A549 (cell line): ENCODE data around the gene KCNQ1. TPM values are rescaled to one million over a fixed set of nuclear protein-coding genes. Genes with fewer than 3 reads are reported as not detected.

Source experiments
- ATAC-seq, 2 experiments: fragments of 200-7000 bp in 1 of 2; fragments of >200 bp in 1 of 2; cut with Nextera tagmentation in 1 of 2; cut with Tn5 transposase in 1 of 2; 3 replicates each; pipeline versions ENCODE4 v1.8.0 to v1.9.1; 2018 to 2020; ENCODE audit warnings: mild to moderate bottlenecking in 1 of 2, moderate library complexity in 1 of 2
- CTCF ChIA-PET: fragments of 300-600 bp; sonication (Branson Sonifier 250); formaldehyde crosslinking; extraction: SDS; loops from one replicate; lab custom pipeline; 2021; ENCODE audit warnings: antibody characterized with exemption, inconsistent platforms; lab: Yijun Ruan, JAX
- POLR2A ChIA-PET: fragments of 350-600 bp; formaldehyde crosslinking; extraction: SDS; loops from one replicate; lab custom pipeline; 2021; ENCODE audit warnings: antibody characterized with exemption, inconsistent platforms; lab: Yijun Ruan, JAX
- DNase-seq, 2 experiments: peaks; one replicate each; pipeline versions ENCODE4 v3.0.0 to v3.0.0-alpha.2; 2011 to 2016; ENCODE audit warnings: low read depth in 1 of 2, low spot score in 1 of 2
- FAIRE-seq: peaks from 2 replicates; lab custom pipeline; 2011; peaks lifted over from hg19 to GRCh38; lab: Jason Lieb, UNC
- H3K27ac ChIP-seq, 2 experiments: fragments of >200 bp; sonication (Bioruptor Twin); formaldehyde crosslinking; 3 replicates each; pipeline ENCODE4 v1.5.1; 2016 to 2017
- H3K4me1 ChIP-seq: fragments of >200 bp; sonication (Bioruptor Twin); formaldehyde crosslinking; 3 replicates; pipeline ENCODE4 v1.6.1; 2016
- H3K4me2 ChIP-seq: fragments of >200 bp; sonication (Bioruptor Twin); formaldehyde crosslinking; 3 replicates; pipeline ENCODE4 v1.6.1; 2016
- H3K4me3 ChIP-seq: fragments of >200 bp; sonication (Bioruptor Twin); formaldehyde crosslinking; 3 replicates; pipeline ENCODE4 v1.5.1; 2016
- H3K9me3 ChIP-seq: fragments of >200 bp; sonication (Bioruptor Twin); formaldehyde crosslinking; 3 replicates; pipeline ENCODE4 v1.6.1; 2016
- CBX8 ChIP-seq: fragments of 200-600 bp; sonication (generic); IDR thresholded peaks from 2 replicates; pipeline ENCODE4 v1.6.1; 2016
- EHMT2 ChIP-seq: fragments of 200-600 bp; sonication (generic); IDR thresholded peaks from 2 replicates; pipeline ENCODE4 v1.6.1; 2016; ENCODE audit warnings: antibody characterized with exemption, low read depth, mild to moderate bottlenecking, moderate library complexity
- EP300 ChIP-seq, 2 experiments: fragments of >200 bp; sonication (Bioruptor Twin); formaldehyde crosslinking; IDR thresholded peaks; 2 replicates in 1 of 2; 3 replicates in 1 of 2; pipeline ENCODE4 v1.6.1; 2016 to 2017
- ESRRA ChIP-seq: fragments of 150-350 bp; IDR thresholded peaks from 2 replicates; pipeline ENCODE4 v1.6.1; 2014; ENCODE audit warnings: mild to moderate bottlenecking, low read length, borderline replicate concordance
- FOSL2 ChIP-seq, 2 experiments: fragments of 450-650 bp in 1 of 2; fragments of >200 bp in 1 of 2; sonication (Bioruptor Twin) in 1 of 2; formaldehyde crosslinking; IDR thresholded peaks; 2 replicates each; pipeline versions ENCODE4 v1.5.0 to v1.6.1; 2016 to 2020; ENCODE audit warnings: mild to moderate bottlenecking in 1 of 2, moderate library complexity in 1 of 2
- FOXS1 ChIP-seq: fragments of 250-450 bp; sonication (Bioruptor Pico); IDR thresholded peaks from 2 replicates; pipeline ENCODE4 v1.5.0; 2020; ENCODE audit warnings: mild to moderate bottlenecking, moderate library complexity
- GATA3 ChIP-seq: IDR thresholded peaks from 2 replicates; pipeline ENCODE4 v1.6.1; 2012; ENCODE audit warnings: borderline replicate concordance
- HOXB13 ChIP-seq: fragments of 250-450 bp; sonication (Bioruptor Pico); IDR thresholded peaks from 2 replicates; pipeline ENCODE4 v1.5.0; 2020; ENCODE audit warnings: low read depth, mild to moderate bottlenecking, moderate library complexity
- HOXB5 ChIP-seq: fragments of 250-450 bp; sonication (Bioruptor Pico); IDR thresholded peaks from 2 replicates; pipeline ENCODE4 v1.5.0; 2020; ENCODE audit warnings: mild to moderate bottlenecking, moderate library complexity
- JUNB ChIP-seq: fragments of >200 bp; sonication (Bioruptor Twin); formaldehyde crosslinking; IDR thresholded peaks from 2 replicates; pipeline ENCODE4 v1.6.1; 2016
- MAZ ChIP-seq: fragments of 150-350 bp; IDR thresholded peaks from 2 replicates; pipeline ENCODE4 v1.6.1; 2014; ENCODE audit warnings: antibody characterized with exemption, low read depth, low read length, borderline replicate concordance
- MYC ChIP-seq: IDR thresholded peaks from 2 replicates; pipeline ENCODE4 v1.6.1; 2012; ENCODE audit warnings: mild to moderate bottlenecking, inconsistent platforms, low read length, improper control_type of control experiment, borderline replicate concordance
- NFE2L2 ChIP-seq: fragments of 150-350 bp; conservative IDR thresholded peaks from 2 replicates; pipeline ENCODE4 v1.6.1; 2014; ENCODE audit warnings: low read length
- NPAS2 ChIP-seq: fragments of 250-450 bp; sonication (Bioruptor Pico); IDR thresholded peaks from 2 replicates; pipeline ENCODE4 v1.8.0; 2022; ENCODE audit warnings: mild to moderate bottlenecking, moderate library complexity, borderline replicate concordance
- POLR2AphosphoS2 ChIP-seq: conservative IDR thresholded peaks from 2 replicates; pipeline ENCODE4 v1.6.1; 2012; ENCODE audit warnings: low read length, improper control_type of control experiment, inconsistent platforms
- RARB ChIP-seq: fragments of 250-450 bp; sonication (Bioruptor Pico); IDR thresholded peaks from 2 replicates; pipeline ENCODE4 v1.8.0; 2021; ENCODE audit warnings: mild to moderate bottlenecking, moderate library complexity
- RCOR1 ChIP-seq: fragments of 150-350 bp; IDR thresholded peaks from 2 replicates; pipeline ENCODE4 v1.6.1; 2014; ENCODE audit warnings: antibody characterized with exemption, low read length, low read depth
- RNF2 ChIP-seq: fragments of 200-600 bp; sonication (generic); IDR thresholded peaks from 2 replicates; pipeline ENCODE4 v1.6.1; 2016; ENCODE audit warnings: low read depth, mild to moderate bottlenecking, antibody characterized with exemption, moderate library complexity, borderline replicate concordance
- SREBF2 ChIP-seq: fragments of 450-650 bp; IDR thresholded peaks from 2 replicates; pipeline ENCODE4 v1.6.1; 2014; ENCODE audit warnings: mild to moderate bottlenecking, moderate library complexity
- TFCP2L1 ChIP-seq: fragments of 250-450 bp; sonication (Bioruptor Pico); IDR thresholded peaks from 2 replicates; pipeline ENCODE4 v1.5.0; 2021; ENCODE audit warnings: mild to moderate bottlenecking
- TP53 ChIP-seq: fragments of 250-450 bp; sonication (Bioruptor Pico); IDR thresholded peaks from 2 replicates; pipeline ENCODE4 v1.5.0; 2021; ENCODE audit warnings: mild to moderate bottlenecking, moderate library complexity
- ZFP36 ChIP-seq: fragments of 450-650 bp; IDR thresholded peaks from 2 replicates; pipeline ENCODE4 v1.6.1; 2014; ENCODE audit warnings: borderline replicate concordance; ENCODE audit not compliant: partially characterized antibody
- ZSCAN20 ChIP-seq: fragments of 250-450 bp; sonication (Bioruptor Pico); IDR thresholded peaks from 2 replicates; pipeline ENCODE4 v1.8.0; 2022; ENCODE audit warnings: mild to moderate bottlenecking, moderate library complexity
- WGBS: methylation state at CpG from one replicate; pipeline ENCODE4 v1.1.6; 2017; ENCODE audit errors: missing lambda C conversion rate; 5-methylcytosine and 5-hydroxymethylcytosine counted together
- polyA plus RNA-seq, 4 experiments: library from polyadenylated mRNA; depleted of rRNA in 3 of 4; stranded (reverse); fragments of >200 nt; fragmentation: RNase III in 1 of 4; extraction: RNeasy Plus Mini Kit Qiagen cat#74134 plus additional on column Dnase treatment in 1 of 4; gene quantifications; 2 replicates in 3 of 4; 3 replicates in 1 of 4; pipeline ENCODE4 v1.2.3, GENCODE V29; 2011 to 2017
- TF ChIP-seq, protein P1 (sequence below): fragments of >200 bp; sonication (Bioruptor Twin); formaldehyde crosslinking; IDR thresholded peaks from 3 replicates; pipeline ENCODE4 v1.6.1; 2016
- TF ChIP-seq, protein P2 (sequence below): fragments of 250-450 bp; sonication (Bioruptor Pico); IDR thresholded peaks from 2 replicates; pipeline ENCODE4 v1.5.0; 2020; ENCODE audit warnings: low read depth, mild to moderate bottlenecking, moderate library complexity
- TF ChIP-seq, protein P3 (sequence below): IDR thresholded peaks from 2 replicates; pipeline ENCODE4 v1.6.1; 2012; ENCODE audit warnings: low read depth, borderline replicate concordance

KCNQ1 gene
- polyA plus RNA-seq, 2 of the 4 experiments (the other 2 are of a cell fraction) = 0.14 to 0.17 TPM

DNA sequence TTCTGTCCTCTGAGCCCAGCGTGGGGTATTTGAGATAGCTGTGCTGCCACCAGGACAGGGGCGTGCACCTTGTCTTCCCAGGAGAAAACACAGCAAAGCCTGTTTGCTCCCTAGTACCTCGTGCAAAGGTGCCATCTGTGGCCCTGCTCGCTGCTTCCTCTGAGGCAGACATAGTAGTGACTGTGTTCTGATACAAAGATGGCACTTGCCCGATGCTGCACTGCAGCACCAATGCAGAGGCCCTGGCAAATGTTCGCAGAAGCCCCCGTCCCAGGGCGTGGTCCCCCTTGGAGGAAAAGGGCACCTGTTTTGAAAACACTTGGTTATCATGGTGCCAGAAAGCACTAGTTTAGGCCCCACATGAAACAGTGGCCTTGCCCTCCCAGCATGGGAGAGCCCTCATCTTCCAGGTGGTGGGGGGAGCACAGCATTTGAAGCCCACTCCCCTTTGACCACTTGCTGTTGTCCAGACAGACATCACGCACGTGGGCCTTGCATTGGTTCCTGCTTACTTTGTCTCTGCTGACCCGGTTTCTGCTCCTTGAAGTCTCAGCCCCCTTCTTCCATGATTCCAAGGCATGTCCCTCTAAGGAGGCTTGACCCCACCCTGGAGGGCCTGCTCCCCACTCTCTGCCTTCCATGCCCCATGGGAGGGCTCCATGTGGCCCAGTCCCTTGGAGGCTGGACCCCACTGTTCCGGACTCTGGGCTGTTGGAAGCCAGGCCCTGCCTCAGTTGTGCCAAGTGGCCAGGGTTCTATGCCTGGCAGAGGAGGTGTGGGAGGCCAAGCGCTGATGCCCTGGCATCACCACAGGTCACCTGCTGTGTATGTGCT, 145.5 kb downstream of the KCNQ1 start:
- no peak for ATAC-seq
- POLR2A ChIA-PET = no interaction called here
- H3K4me3 ChIP-seq = no peak overlapping the region
- 51% methylated on average over 13 of the region's 13 CpGs for WGBS
- no peak for FAIRE-seq
- TF ChIP-seq RNF2 = no peak
- no peak for TF ChIP-seq RARB
- no peak for TF ChIP-seq TFCP2L1 (CRISPR knock-in tag)
- no peak for TF ChIP-seq FOXS1 (CRISPR knock-in tag)
- TF ChIP-seq, protein P1, sequence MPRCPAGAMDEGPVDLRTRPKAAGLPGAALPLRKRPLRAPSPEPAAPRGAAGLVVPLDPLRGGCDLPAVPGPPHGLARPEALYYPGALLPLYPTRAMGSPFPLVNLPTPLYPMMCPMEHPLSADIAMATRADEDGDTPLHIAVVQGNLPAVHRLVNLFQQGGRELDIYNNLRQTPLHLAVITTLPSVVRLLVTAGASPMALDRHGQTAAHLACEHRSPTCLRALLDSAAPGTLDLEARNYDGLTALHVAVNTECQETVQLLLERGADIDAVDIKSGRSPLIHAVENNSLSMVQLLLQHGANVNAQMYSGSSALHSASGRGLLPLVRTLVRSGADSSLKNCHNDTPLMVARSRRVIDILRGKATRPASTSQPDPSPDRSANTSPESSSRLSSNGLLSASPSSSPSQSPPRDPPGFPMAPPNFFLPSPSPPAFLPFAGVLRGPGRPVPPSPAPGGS = no peak
- TF ChIP-seq FOSL2 (IDR thresholded peaks at IDR 0.05) = no peak
- no peak for TF ChIP-seq FOSL2 (CRISPR knock-in tag; IDR thresholded peaks at IDR 0.05)
- TF ChIP-seq ZFP36 = no peak
- TF ChIP-seq MAZ = no peak
- no peak for TF ChIP-seq ESRRA
- no peak for TF ChIP-seq POLR2AphosphoS2
- no peak for TF ChIP-seq TP53 (CRISPR knock-in tag)
- TF ChIP-seq HOXB5 (CRISPR knock-in tag) = no peak
- no peak for TF ChIP-seq NFE2L2
- TF ChIP-seq, protein P2, sequence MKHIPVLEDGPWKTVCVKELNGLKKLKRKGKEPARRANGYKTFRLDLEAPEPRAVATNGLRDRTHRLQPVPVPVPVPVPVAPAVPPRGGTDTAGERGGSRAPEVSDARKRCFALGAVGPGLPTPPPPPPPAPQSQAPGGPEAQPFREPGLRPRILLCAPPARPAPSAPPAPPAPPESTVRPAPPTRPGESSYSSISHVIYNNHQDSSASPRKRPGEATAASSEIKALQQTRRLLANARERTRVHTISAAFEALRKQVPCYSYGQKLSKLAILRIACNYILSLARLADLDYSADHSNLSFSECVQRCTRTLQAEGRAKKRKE (CRISPR knock-in tag) = no peak
- TF ChIP-seq, all 56 proteins: peak for 0
- Histone ChIP-seq H3K27ac (no peak overlapping the region), H3K4me1 (no peaks in the 10 kb centered on the region), H3K9me3 (0 out of 3 replicates have a peak, but pooled peaks cover 5% of the 10 kb centered on the region), H3K4me2 (no peak overlapping the region)
- CTCF ChIA-PET = no interaction called here
- DNase-seq = no peak

DNA sequence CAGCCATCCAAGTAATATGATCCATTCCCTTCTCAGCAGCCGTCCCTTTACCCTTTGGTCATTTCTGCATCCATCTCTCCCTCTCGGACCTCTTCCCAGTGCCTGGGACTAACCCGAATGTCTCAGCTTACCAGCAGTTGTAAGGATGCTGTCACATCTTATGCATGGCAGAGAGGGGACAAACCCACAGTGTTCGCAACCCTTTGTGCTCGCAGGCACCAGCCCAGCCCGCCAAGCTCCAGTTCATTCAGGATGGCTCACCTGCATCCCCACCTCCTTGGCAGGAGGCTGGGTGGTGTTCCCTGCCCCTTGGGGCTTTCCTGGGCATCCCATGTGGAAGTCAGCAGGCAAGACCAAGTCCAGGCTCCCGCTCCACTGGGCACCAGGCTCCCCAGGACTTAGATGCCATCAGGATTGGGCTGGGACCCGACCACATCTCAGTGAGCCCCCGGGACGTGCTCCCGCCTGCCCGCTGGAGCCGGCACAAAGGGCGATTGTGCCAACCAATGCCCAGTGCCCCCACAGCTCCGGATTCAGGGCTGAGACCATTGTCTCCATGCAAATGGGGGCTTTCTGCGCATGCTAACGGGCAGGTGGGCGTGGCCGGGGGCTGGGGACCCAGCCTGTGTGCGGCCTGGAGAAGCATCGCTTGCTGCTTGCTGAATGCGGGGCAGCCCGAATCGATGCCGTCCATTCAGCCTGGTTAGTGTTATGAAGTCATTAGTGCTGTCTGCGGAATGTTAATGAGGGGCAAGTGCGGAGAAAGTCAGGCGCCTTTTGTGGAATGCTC, 146.4 kb downstream of the KCNQ1 start:
- no peaks in the 10 kb centered on the region for H3K4me1 ChIP-seq
- TF ChIP-seq MYC (no peak), SREBF2 (no peak), HOXB5 (CRISPR knock-in tag) (no peak), JUNB (no peak), EP300 (IDR thresholded peaks at IDR 0.05) (no peak), NPAS2 (CRISPR knock-in tag) (no peak), HOXB13 (no peak), ZSCAN20 (CRISPR knock-in tag) (no peak), TFCP2L1 (CRISPR knock-in tag) (no peak), RCOR1 (no peak), GATA3 (no peak), EHMT2 (no peak), CBX8 (no peak)
- TF ChIP-seq, protein P3, sequence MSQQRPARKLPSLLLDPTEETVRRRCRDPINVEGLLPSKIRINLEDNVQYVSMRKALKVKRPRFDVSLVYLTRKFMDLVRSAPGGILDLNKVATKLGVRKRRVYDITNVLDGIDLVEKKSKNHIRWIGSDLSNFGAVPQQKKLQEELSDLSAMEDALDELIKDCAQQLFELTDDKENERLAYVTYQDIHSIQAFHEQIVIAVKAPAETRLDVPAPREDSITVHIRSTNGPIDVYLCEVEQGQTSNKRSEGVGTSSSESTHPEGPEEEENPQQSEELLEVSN = no peak
- no peak overlapping the region for H3K27ac ChIP-seq
- H3K4me3 ChIP-seq = no peak overlapping the region
- POLR2A ChIA-PET = no interaction called here
- H3K4me2 ChIP-seq = no peak overlapping the region
- H3K9me3 ChIP-seq = 0 out of 3 replicates have a peak, but pooled peaks cover 5% of the 10 kb centered on the region
- DNase-seq = no peak
- 69% methylated on average over 20 of the region's 28 CpGs for WGBS
- FAIRE-seq = no peak
- CTCF ChIA-PET = no interaction called here
- ATAC-seq = no peak
